ENCODE measurements around the gene TBC1D20.
A peak's percentile ranks its signal among the peaks of the same experiment; 100 is the strongest.

DNA sequence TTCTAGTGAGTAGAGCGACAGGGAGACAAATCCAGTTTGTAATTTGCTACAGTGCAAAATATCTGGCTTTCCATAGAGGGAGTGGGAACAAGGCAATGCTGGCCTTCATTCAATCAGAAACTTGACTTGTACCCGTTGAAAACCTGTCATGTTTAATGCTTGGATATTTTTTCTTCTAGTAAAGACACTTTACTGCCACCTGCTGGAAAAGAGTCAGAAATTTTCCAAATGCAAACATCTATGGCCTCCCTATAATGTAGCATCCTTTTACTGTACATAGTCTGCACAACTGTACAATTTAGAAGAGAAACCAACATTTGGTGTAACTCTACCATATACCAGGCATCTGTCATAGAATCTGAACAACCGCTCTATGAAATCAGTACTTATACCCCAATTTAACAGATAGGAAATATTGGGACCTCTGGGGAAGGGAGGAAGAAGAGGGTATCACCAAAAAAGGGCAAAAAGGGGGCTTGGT is 16.7 kb upstream of the TBC1D20 start:
- TF ChIP-seq TCF7L2 (IDR thresholded peaks at IDR 0.05; ENCODE audit: low read depth, low read length), result no peak
- TF ChIP-seq, protein P1, sequence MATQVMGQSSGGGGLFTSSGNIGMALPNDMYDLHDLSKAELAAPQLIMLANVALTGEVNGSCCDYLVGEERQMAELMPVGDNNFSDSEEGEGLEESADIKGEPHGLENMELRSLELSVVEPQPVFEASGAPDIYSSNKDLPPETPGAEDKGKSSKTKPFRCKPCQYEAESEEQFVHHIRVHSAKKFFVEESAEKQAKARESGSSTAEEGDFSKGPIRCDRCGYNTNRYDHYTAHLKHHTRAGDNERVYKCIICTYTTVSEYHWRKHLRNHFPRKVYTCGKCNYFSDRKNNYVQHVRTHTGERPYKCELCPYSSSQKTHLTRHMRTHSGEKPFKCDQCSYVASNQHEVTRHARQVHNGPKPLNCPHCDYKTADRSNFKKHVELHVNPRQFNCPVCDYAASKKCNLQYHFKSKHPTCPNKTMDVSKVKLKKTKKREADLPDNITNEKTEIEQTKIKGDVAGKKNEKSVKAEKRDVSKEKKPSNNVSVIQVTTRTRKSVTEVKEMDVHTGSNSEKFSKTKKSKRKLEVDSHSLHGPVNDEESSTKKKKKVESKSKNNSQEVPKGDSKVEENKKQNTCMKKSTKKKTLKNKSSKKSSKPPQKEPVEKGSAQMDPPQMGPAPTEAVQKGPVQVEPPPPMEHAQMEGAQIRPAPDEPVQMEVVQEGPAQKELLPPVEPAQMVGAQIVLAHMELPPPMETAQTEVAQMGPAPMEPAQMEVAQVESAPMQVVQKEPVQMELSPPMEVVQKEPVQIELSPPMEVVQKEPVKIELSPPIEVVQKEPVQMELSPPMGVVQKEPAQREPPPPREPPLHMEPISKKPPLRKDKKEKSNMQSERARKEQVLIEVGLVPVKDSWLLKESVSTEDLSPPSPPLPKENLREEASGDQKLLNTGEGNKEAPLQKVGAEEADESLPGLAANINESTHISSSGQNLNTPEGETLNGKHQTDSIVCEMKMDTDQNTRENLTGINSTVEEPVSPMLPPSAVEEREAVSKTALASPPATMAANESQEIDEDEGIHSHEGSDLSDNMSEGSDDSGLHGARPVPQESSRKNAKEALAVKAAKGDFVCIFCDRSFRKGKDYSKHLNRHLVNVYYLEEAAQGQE (IDR thresholded peaks at IDR 0.05; ENCODE audit: insufficient read depth in 1 of 2, low read depth in 2 of 2, low read length in 1 of 2), result no peak
- TF ChIP-seq, protein P2, sequence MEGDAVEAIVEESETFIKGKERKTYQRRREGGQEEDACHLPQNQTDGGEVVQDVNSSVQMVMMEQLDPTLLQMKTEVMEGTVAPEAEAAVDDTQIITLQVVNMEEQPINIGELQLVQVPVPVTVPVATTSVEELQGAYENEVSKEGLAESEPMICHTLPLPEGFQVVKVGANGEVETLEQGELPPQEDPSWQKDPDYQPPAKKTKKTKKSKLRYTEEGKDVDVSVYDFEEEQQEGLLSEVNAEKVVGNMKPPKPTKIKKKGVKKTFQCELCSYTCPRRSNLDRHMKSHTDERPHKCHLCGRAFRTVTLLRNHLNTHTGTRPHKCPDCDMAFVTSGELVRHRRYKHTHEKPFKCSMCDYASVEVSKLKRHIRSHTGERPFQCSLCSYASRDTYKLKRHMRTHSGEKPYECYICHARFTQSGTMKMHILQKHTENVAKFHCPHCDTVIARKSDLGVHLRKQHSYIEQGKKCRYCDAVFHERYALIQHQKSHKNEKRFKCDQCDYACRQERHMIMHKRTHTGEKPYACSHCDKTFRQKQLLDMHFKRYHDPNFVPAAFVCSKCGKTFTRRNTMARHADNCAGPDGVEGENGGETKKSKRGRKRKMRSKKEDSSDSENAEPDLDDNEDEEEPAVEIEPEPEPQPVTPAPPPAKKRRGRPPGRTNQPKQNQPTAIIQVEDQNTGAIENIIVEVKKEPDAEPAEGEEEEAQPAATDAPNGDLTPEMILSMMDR (IDR thresholded peaks at IDR 0.05), result peak; percentile 68
